Endothelial cell (in vitro differentiated cells): ENCODE data around the gene ARFGEF3. TPM values are rescaled to one million over a fixed set of nuclear protein-coding genes. Genes with fewer than 3 reads are reported as not detected.

Source experiments
- DNase-seq: peaks from one replicate; pipeline ENCODE4 v3.0.0; 2021; ENCODE audit warnings: low spot score
- H3K27ac Mint-ChIP-seq: one replicate; pipeline ENCODE4 v1.8.0; 2021; ENCODE audit warnings: mixed read lengths, inconsistent platforms; ENCODE audit not compliant: unreplicated experiment
- H3K27me3 Mint-ChIP-seq: one replicate; pipeline ENCODE4 v1.8.0; 2021; ENCODE audit warnings: mild to moderate bottlenecking, moderate library complexity, mixed read lengths, inconsistent platforms; ENCODE audit not compliant: unreplicated experiment
- H3K36me3 Mint-ChIP-seq: one replicate; pipeline ENCODE4 v1.8.0; 2021; ENCODE audit warnings: mild to moderate bottlenecking, low read depth, mixed read lengths, inconsistent platforms; ENCODE audit not compliant: unreplicated experiment
- H3K4me1 Mint-ChIP-seq: one replicate; pipeline ENCODE4 v1.8.0; 2021; ENCODE audit warnings: mild to moderate bottlenecking, mixed read lengths, inconsistent platforms; ENCODE audit not compliant: unreplicated experiment
- H3K4me3 Mint-ChIP-seq: one replicate; pipeline ENCODE4 v1.8.0; 2021; ENCODE audit warnings: mild to moderate bottlenecking, mixed read lengths, inconsistent platforms; ENCODE audit not compliant: unreplicated experiment
- H3K9me3 Mint-ChIP-seq: one replicate; pipeline ENCODE4 v1.8.0; 2021; ENCODE audit warnings: mixed read lengths, inconsistent platforms; ENCODE audit not compliant: unreplicated experiment
- CTCF ChIP-seq: fragments of 200-600 bp; sonication (generic); IDR thresholded peaks from one replicate; pipeline ENCODE4 v1.5.0; 2021; ENCODE audit warnings: antibody characterized with exemption; ENCODE audit not compliant: unreplicated experiment
- total RNA-seq: library from RNA; stranded (reverse); fragmentation: NEBNext Ultra II Directional; extraction: Animal tissue kit (Norgen Biotek cat#: 25700); gene quantifications from one replicate; pipeline ENCODE4 v1.2.1, GENCODE V29; 2021; ENCODE audit not compliant: unreplicated experiment

ARFGEF3 gene
- total RNA-seq, 1 donor from 2014 or later = 6.4 TPM

GRCh38 chr6:138128096-138128495, 33.6 kb upstream of the ARFGEF3 start:
- peaks cover 4% of the 10 kb centered on the region for H3K36me3 Mint-ChIP-seq
- no peak for TF ChIP-seq CTCF
- no peak for DNase-seq
- H3K27ac Mint-ChIP-seq = no peak overlapping the region
- no peaks in the 10 kb centered on the region for H3K27me3 Mint-ChIP-seq
- no peak overlapping the region for H3K4me3 Mint-ChIP-seq
- no peaks in the 10 kb centered on the region for H3K9me3 Mint-ChIP-seq
- no peaks in the 10 kb centered on the region for H3K4me1 Mint-ChIP-seq

GRCh38 chr6:138129190-138129589, 32.5 kb upstream of the ARFGEF3 start:
- no peaks in the 10 kb centered on the region for H3K4me1 Mint-ChIP-seq
- H3K27ac Mint-ChIP-seq = no peak overlapping the region
- H3K9me3 Mint-ChIP-seq = no peaks in the 10 kb centered on the region
- no peak for TF ChIP-seq CTCF
- no peak for DNase-seq
- H3K36me3 Mint-ChIP-seq = peaks cover 4% of the 10 kb centered on the region
- no peak overlapping the region for H3K4me3 Mint-ChIP-seq
- H3K27me3 Mint-ChIP-seq = no peaks in the 10 kb centered on the region

- H3K9me3 Mint-ChIP-seq = no peaks in the 10 kb centered on the region
- H3K36me3 Mint-ChIP-seq = no peaks in the 10 kb centered on the region
- no peak for DNase-seq
- peaks cover 1% of the 10 kb centered on the region for H3K27me3 Mint-ChIP-seq
- no peaks in the 10 kb centered on the region for H3K4me1 Mint-ChIP-seq
- no peak overlapping the region for H3K27ac Mint-ChIP-seq
- no peak overlapping the region for H3K4me3 Mint-ChIP-seq
- TF ChIP-seq CTCF = no peak
Measured at GRCh38 chr6:138142806-138143205, 18.9 kb upstream of the ARFGEF3 start.

- Mint-ChIP-seq H3K36me3 (no peaks in the 10 kb centered on the region), H3K4me3 (no peak overlapping the region), H3K4me1 (no peaks in the 10 kb centered on the region), H3K27ac (no peak overlapping the region), H3K9me3 (no peaks in the 10 kb centered on the region), H3K27me3 (no peaks in the 10 kb centered on the region)
- no peak for DNase-seq
- no peak for TF ChIP-seq CTCF
Measured at GRCh38 chr6:138145402-138145801, 16.3 kb upstream of the ARFGEF3 start.

GRCh38 chr6:138146544-138146943, 15.2 kb upstream of the ARFGEF3 start:
- TF ChIP-seq CTCF = no peak
- Mint-ChIP-seq H3K36me3 (no peaks in the 10 kb centered on the region), H3K4me1 (no peaks in the 10 kb centered on the region), H3K27me3 (no peaks in the 10 kb centered on the region), H3K4me3 (no peak overlapping the region), H3K27ac (no peak overlapping the region), H3K9me3 (no peaks in the 10 kb centered on the region)
- no peak for DNase-seq
